Fibroblast of skin of back (primary cell): ENCODE results near the gene UBR7. TPM values are rescaled to one million over a fixed set of nuclear protein-coding genes. Genes with fewer than 3 reads are reported as not detected.
"Not testable (repeated sequence)": the region's sequence is repeated elsewhere in the genome, so short reads cannot be mapped to it uniquely, and the experiment has no call there.

Experiments used
- DNase-seq: peaks from one replicate; pipeline ENCODE4 v3.0.0-alpha.2; 2013
- polyA plus RNA-seq, 2 experiments: library from polyadenylated mRNA; unstranded; fragments of 120-200 nt; gene quantifications; one replicate each; pipeline ENCODE4 v1.2.1, GENCODE V29; 2013; ENCODE audit not compliant: insufficient read length in 2 of 2

The UBR7 gene
- 25.7 TPM for polyA plus RNA-seq (2013, experiment 1 of 2; ENCODE audit: insufficient read length)
- polyA plus RNA-seq (2013, experiment 2 of 2; ENCODE audit: insufficient read length): 11.8 TPM

GRCh38 chr14:93206793-93207467 lies at the start of gene UBR7, which contains the start of gene GON7:
Gene UBR7, plus strand, starts transcription at chr14:93207256. Its CDS starts 36 bp downstream, at chr14:93207292.
Gene GON7, minus strand, starts transcription at chr14:93207065. Its CDS starts 28 bp downstream, at chr14:93207037.
- peak; percentile 98 for DNase-seq

GRCh38 chr14:93158349-93158748 lies 48.7 kb upstream of the UBR7 start:
- DNase-seq: not testable (repeated sequence)

GRCh38 chr14:93159625-93160352 lies 47.3 kb upstream of the UBR7 start:
- DNase-seq: not testable (repeated sequence)

GRCh38 chr14:93160353-93160801 lies 46.7 kb upstream of the UBR7 start:
- DNase-seq: no peak

GRCh38 chr14:93161411-93161940 lies 45.6 kb upstream of the UBR7 start:
- no peak for DNase-seq

- DNase-seq: no peak
Measured at GRCh38 chr14:93163564-93163963, 43.5 kb upstream of the UBR7 start.

GRCh38 chr14:93165271-93166265 lies 41.5 kb upstream of the UBR7 start:
- not testable (repeated sequence) for DNase-seq

- not testable (repeated sequence) for DNase-seq
Measured at GRCh38 chr14:93168610-93169009, 38.4 kb upstream of the UBR7 start.

GRCh38 chr14:93169619-93170018 lies 37.4 kb upstream of the UBR7 start:
- not testable (repeated sequence) for DNase-seq

- not testable (repeated sequence) for DNase-seq
Measured at GRCh38 chr14:93170141-93170540, 36.9 kb upstream of the UBR7 start.

GRCh38 chr14:93171376-93171775 lies 35.7 kb upstream of the UBR7 start:
- DNase-seq: no peak

GRCh38 chr14:93173943-93174395 lies 33.1 kb upstream of the UBR7 start:
- DNase-seq: peak; percentile 1

GRCh38 chr14:93174731-93175130 lies 32.3 kb upstream of the UBR7 start:
- not testable (repeated sequence) for DNase-seq

- DNase-seq: no peak
Measured at GRCh38 chr14:93175492-93175891, 31.6 kb upstream of the UBR7 start.

GRCh38 chr14:93183596-93184317 lies 23.3 kb upstream of the UBR7 start:
- no peak for DNase-seq

- DNase-seq: peak; percentile 83
Measured at GRCh38 chr14:93184391-93185348, 22.4 kb upstream of the UBR7 start, which contains the start of the genes LYSET and MOAP1. Gene LYSET, plus strand, starts transcription at chr14:93185317. Its CDS starts 89 bp downstream, at chr14:93185406. Gene MOAP1, minus strand, starts transcription at chr14:93184897. Its CDS starts 655 bp downstream, at chr14:93184242.

- no peak for DNase-seq
Measured at GRCh38 chr14:93185349-93185720, 21.7 kb upstream of the UBR7 start.

GRCh38 chr14:93186466-93186865 lies 20.6 kb upstream of the UBR7 start:
- DNase-seq: no peak

GRCh38 chr14:93186956-93187355 lies 20.1 kb upstream of the UBR7 start:
- DNase-seq: no peak
